WTC11 (cell line): ENCODE data around the gene CSK.

Experiments used
- ATF1 ChIP-seq: sonication (generic); formaldehyde crosslinking; IDR thresholded peaks from 2 replicates; pipeline ENCODE4 v1.8.1; 2023; ENCODE audit warnings: mild to moderate bottlenecking, moderate library complexity, missing genetic modification reagents
- ATF2 ChIP-seq: sonication (generic); formaldehyde crosslinking; IDR thresholded peaks from 2 replicates; pipeline ENCODE4 v1.8.1; 2022; ENCODE audit warnings: low read depth, missing genetic modification reagents, borderline replicate concordance
- CREB1 ChIP-seq: sonication (generic); formaldehyde crosslinking; IDR thresholded peaks from 2 replicates; pipeline ENCODE4 v1.8.0; 2023; ENCODE audit warnings: mild to moderate bottlenecking, missing genetic modification reagents
- CTCF ChIP-seq: fragments of 200-600 bp; IDR thresholded peaks from 2 replicates; pipeline ENCODE4 v1.8.0; 2022; ENCODE audit warnings: antibody characterized with exemption
- ELF4 ChIP-seq: sonication (generic); formaldehyde crosslinking; IDR thresholded peaks from 2 replicates; pipeline ENCODE4 v1.8.1; 2022; ENCODE audit warnings: low read depth, mild to moderate bottlenecking, moderate library complexity, missing genetic modification reagents
- FOXK1 ChIP-seq: sonication (generic); formaldehyde crosslinking; IDR thresholded peaks from 2 replicates; pipeline ENCODE4 v1.8.0; 2022; ENCODE audit warnings: mild to moderate bottlenecking, moderate library complexity, missing genetic modification reagents
- MLX ChIP-seq: sonication (generic); formaldehyde crosslinking; IDR thresholded peaks from 2 replicates; pipeline ENCODE4 v1.8.1; 2023; ENCODE audit warnings: mild to moderate bottlenecking, missing genetic modification reagents, moderate library complexity
- NFE2L1 ChIP-seq: sonication (generic); formaldehyde crosslinking; IDR thresholded peaks from 2 replicates; pipeline ENCODE4 v1.8.1; 2023; ENCODE audit warnings: missing genetic modification reagents
- TEAD4 ChIP-seq: sonication (generic); formaldehyde crosslinking; IDR thresholded peaks from 2 replicates; pipeline ENCODE4 v1.8.0; 2022; ENCODE audit warnings: mild to moderate bottlenecking, missing genetic modification reagents
- ZBTB21 ChIP-seq: sonication (generic); formaldehyde crosslinking; IDR thresholded peaks from 2 replicates; pipeline ENCODE4 v1.8.1; 2023; ENCODE audit warnings: mild to moderate bottlenecking, missing genetic modification reagents, borderline replicate concordance

- TF ChIP-seq CTCF = no peak
- TF ChIP-seq ATF1 = no peak
- no peak for TF ChIP-seq FOXK1
- no peak for TF ChIP-seq ATF2 (CRISPR knock-in tag)
- no peak for TF ChIP-seq MLX
- no peak for TF ChIP-seq CREB1 (CRISPR knock-in tag)
- no peak for TF ChIP-seq ZBTB21 (CRISPR knock-in tag)
- no peak for TF ChIP-seq ELF4 (CRISPR knock-in tag)
- TF ChIP-seq TEAD4 (CRISPR knock-in tag) = no peak
- no peak for TF ChIP-seq NFE2L1 (CRISPR knock-in tag)
Observed at GRCh38 chr15:74799255-74799855, 17.5 kb downstream of the CSK start.
